GM12801 (cell line): ENCODE data around the gene CORO2B.

Source experiments
- CTCF ChIP-seq: IDR thresholded peaks from one replicate; pipeline ENCODE4 v1.5.1; 2011; ENCODE audit warnings: control low read depth; ENCODE audit not compliant: insufficient read length; ENCODE audit errors: extremely low read depth

Gene CORO2B

GRCh38 chr15:68590721-68591389, 12.1 kb downstream of the CORO2B start:
- no peak for TF ChIP-seq CTCF

- TF ChIP-seq CTCF: no peak
These were observed 13.3 kb downstream of the CORO2B start for GRCh38 chr15:68592054-68592453.

- no peak for TF ChIP-seq CTCF
These were observed 13.8 kb downstream of the CORO2B start for GRCh38 chr15:68592544-68592943.

- no peak for TF ChIP-seq CTCF
These were observed 14.5 kb downstream of the CORO2B start for GRCh38 chr15:68593341-68593740.

GRCh38 chr15:68593828-68594532, 15.2 kb downstream of the CORO2B start:
- TF ChIP-seq CTCF: no peak

GRCh38 chr15:68594533-68595259, 15.9 kb downstream of the CORO2B start:
- TF ChIP-seq CTCF: no peak

- TF ChIP-seq CTCF: no peak
These were observed 16.4 kb downstream of the CORO2B start for GRCh38 chr15:68595260-68595564.
